ENCODE data around the gene MRPL3.
A peak's percentile ranks its signal among the peaks of the same experiment; 100 is the strongest.
"Not testable (repeated sequence)": the region's sequence is repeated elsewhere in the genome, so short reads cannot be mapped to it uniquely, and the experiment has no call there.

The MRPL3 gene

DNA sequence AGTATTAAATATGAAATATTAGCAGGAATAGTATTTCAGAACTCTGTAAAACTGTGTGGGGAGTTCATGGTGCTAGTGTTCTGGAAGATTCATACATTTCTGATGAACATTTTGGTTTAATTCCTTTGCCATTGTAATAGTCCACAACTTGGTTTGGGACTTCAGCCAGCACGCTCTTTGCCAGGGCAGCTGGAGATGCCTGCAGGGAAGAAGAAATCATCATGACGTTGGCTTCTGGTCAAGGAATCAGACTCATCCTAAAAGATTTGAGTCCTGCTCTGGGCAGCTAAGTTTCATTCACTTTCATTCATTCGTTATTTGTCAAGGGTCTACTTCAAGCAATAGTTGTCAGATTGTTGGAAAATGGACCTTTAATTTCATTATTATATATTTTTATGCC is 32.4 kb upstream of the MRPL3 start:
- H3K4me1 Mint-ChIP-seq = peaks cover 0 to 2% of the 10 kb centered on the region in 2 donors
- no peaks in the 10 kb centered on the region for H3K36me3 Mint-ChIP-seq
- ATAC-seq (replicated peaks) (no peak), DNase-seq (no peak)
- H3K9me3 Mint-ChIP-seq = peaks cover 5 to 6% of the 10 kb centered on the region in 2 donors
- H3K27me3 Mint-ChIP-seq = peaks cover 23 to 30% of the 10 kb centered on the region in 2 donors
- H3K27ac Mint-ChIP-seq = no peak overlapping the region
- no peak overlapping the region for H3K4me3 Mint-ChIP-seq

DNA sequence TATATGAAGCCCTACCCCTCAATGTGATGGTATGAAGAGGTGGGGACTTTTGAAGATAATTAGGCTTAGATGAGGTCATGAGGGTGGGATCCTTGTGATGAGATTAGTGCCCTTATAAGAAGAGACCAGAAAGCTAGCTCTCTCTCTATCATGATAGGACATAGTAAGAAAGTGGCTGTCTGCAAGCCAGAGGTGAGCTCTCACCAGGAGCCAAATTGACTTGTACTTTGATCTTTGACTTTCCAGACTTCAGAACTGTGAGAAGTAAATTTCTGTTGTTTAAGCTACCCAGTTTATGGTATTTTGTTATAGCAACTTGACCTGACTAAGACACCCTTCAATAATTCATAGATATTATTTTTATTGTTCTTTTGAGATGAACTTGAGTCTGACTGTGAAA is 29.9 kb upstream of the MRPL3 start:
- H3K27ac Mint-ChIP-seq = no peak overlapping the region
- peaks cover 33 to 40% of the 10 kb centered on the region in 2 donors for H3K27me3 Mint-ChIP-seq
- DNase-seq = no peak
- peaks cover 4 to 5% of the 10 kb centered on the region in 2 donors for H3K9me3 Mint-ChIP-seq
- no peaks in the 10 kb centered on the region for H3K36me3 Mint-ChIP-seq
- no peak overlapping the region for H3K4me3 Mint-ChIP-seq
- no peaks in the 10 kb centered on the region for H3K4me1 Mint-ChIP-seq
- no peak for ATAC-seq (replicated peaks)

DNA sequence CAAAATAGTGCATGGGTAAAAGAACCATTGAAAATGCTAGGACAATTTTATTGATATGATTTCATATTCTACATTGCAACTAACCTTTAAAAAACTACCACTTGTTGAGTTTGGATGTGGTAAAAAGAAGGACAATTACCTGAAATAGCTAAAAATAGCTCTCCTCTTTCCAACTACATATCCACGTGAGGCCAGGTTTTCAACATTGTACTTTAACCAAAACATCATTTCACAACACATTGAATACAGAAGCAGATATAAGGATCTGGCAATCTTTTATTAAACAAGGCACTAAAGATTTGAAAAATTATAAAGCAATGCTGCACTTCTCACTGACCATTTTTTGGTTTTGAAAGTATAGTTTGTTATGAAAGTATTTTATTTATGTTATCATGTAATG is 28.1 kb upstream of the MRPL3 start:
- ATAC-seq (replicated peaks) = no peak
- H3K4me1 Mint-ChIP-seq = no peaks in the 10 kb centered on the region
- H3K9me3 Mint-ChIP-seq = peaks cover 4 to 5% of the 10 kb centered on the region in 2 donors
- H3K27me3 Mint-ChIP-seq = peaks cover 36 to 55% of the 10 kb centered on the region in 2 donors
- DNase-seq = no peak
- H3K4me3 Mint-ChIP-seq = no peak overlapping the region
- H3K27ac Mint-ChIP-seq = no peak overlapping the region
- H3K36me3 Mint-ChIP-seq = no peaks in the 10 kb centered on the region

DNA sequence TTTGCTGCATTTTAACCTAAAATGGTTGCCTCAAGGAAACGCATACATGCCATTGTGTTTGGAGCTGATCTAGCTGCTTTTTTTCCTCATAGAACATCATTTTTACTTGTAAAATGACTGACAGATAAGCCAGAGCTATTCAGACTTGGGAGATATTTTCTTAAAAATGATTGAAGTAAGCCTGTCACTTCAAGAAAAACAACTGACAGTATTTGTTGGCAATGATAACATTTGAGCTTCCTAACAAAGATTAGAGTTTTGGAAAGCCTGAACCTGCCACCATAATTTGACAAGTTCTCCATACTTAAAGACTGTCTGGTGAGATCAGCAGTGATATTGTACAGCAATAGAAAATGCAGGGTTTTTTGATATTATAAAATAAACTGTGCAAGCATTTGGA is 27.6 kb upstream of the MRPL3 start:
- Mint-ChIP-seq H3K27ac (no peak overlapping the region), H3K4me3 (no peak overlapping the region)
- no peak for ATAC-seq (replicated peaks)

DNA sequence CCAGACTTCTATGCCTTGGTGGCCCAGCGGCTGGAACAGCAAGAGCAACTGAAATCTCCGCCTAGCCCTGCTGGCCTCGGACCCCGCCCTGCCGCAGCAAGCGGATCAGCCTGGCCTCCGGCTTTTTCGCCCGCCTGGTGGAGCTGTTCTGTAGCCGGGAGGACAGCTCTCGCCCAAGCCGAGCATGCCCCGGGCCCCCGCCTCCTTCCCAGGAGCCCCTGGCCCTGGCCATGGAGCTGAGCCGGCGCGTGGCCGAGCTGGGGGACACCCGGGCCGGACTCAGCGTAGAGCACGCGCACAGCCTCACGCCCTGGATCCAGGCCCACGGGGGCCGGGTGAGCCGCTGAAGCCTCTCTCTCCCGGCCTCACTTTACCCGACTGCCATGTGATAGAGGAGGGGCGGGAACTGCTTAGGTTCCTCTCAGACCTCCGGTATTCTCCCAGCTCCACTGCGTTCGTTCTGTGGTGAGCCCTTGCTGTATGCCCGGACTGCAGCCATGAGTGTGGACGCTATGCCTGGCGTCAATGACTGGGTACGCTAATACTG is 24.1 kb upstream of the MRPL3 start:
- Mint-ChIP-seq H3K9me3 (no peaks in the 10 kb centered on the region), H3K27me3 (peaks cover 26 to 52% of the 10 kb centered on the region in 2 donors), H3K36me3 (no peaks in the 10 kb centered on the region), H3K4me1 (no peaks in the 10 kb centered on the region), H3K4me3 (no peak overlapping the region), H3K27ac (no peak overlapping the region)
- DNase-seq (no peak), ATAC-seq (replicated peaks) (peak; percentile 31 to 39)

More for the DNA sequence above, 27.6 kb upstream of the MRPL3 start:
- no peaks in the 10 kb centered on the region for H3K4me1 Mint-ChIP-seq
- no peaks in the 10 kb centered on the region for H3K36me3 Mint-ChIP-seq
- H3K27me3 Mint-ChIP-seq = peaks cover 35 to 60% of the 10 kb centered on the region in 2 donors
- DNase-seq = no peak
- peaks cover 4 to 5% of the 10 kb centered on the region in 2 donors for H3K9me3 Mint-ChIP-seq

DNA sequence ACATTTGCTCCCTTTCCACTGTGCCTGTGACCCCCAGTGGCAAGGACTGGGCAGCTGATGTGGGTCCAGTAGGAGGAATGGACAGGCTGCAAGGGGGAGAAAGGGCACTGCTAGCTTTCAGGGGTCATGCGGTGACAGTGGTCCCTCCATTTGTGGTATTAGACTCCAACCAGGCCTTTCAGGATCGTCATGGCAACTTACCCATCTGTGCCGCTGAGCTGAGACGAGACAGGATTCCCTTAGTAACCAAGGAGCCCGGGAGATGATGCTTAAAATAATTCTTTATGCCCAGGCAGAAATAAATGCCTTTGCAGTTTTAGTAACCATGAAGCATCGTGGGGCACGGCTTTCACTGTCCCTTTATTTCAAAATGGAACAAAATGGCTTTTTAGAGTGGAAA is 15.9 kb upstream of the MRPL3 start:
- H3K9me3 Mint-ChIP-seq = peaks cover 2 to 3% of the 10 kb centered on the region in 2 donors
- DNase-seq (no peak), ATAC-seq (replicated peaks) (no peak)
- no peak overlapping the region for H3K27ac Mint-ChIP-seq
- H3K27me3 Mint-ChIP-seq = peaks cover 0 to 3% of the 10 kb centered on the region in 2 donors
- no peak overlapping the region for H3K4me3 Mint-ChIP-seq
- H3K36me3 Mint-ChIP-seq = no peaks in the 10 kb centered on the region
- H3K4me1 Mint-ChIP-seq = no peaks in the 10 kb centered on the region

DNA sequence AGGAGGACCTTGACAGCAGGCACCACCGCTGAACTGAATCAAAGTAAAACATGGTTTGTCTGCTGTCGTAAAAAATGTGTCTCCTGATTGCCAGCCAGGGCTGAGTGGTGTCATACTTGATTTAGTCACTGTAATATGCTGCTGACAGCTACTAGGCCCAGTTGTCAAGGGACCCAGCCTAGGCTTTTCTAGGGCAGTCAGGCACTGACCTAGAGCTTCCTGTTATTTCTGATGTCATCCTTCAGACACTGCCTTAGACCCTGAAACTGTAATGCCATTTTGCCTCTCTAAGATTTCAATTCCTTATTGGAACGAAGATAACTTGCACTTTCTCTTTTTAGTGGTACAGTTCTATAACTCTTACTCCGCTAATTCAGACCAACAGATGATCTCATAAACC is 2.6 kb upstream of the MRPL3 start:
- no peak overlapping the region for H3K4me3 Mint-ChIP-seq
- peaks cover 7 to 8% of the 10 kb centered on the region in 2 donors for H3K36me3 Mint-ChIP-seq
- no peak for ATAC-seq (replicated peaks)

DNA sequence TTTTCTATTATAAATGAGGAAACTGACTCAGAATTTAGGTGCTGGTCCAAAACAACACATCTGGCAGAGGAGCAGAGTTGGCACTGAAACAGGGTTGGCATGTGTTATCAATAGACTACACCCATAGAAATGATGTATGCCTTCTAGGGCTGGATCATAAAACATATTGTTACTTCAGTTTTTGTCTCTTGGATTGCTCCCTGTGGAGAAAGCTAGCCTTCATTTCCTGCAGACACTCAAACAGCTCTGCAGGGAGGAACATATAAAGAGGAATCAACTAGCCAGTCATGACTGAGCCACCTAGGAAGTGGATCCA is 507 bp upstream of the MRPL3 start:
- Mint-ChIP-seq H3K27me3 (no peaks in the 10 kb centered on the region), H3K4me1 (peaks cover 15 to 28% of the 10 kb centered on the region in 2 donors), H3K9me3 (no peaks in the 10 kb centered on the region), H3K4me3 (peak overlapping the region; percentile 100), H3K27ac (no peak overlapping the region), H3K36me3 (peaks cover 12 to 19% of the 10 kb centered on the region in 2 donors)
- ATAC-seq (replicated peaks) (peak; percentile 5 to 13), DNase-seq (no peak)

More for the DNA sequence above, 2.6 kb upstream of the MRPL3 start:
- Mint-ChIP-seq H3K27ac (no peak overlapping the region), H3K4me1 (peaks cover 15 to 28% of the 10 kb centered on the region in 2 donors), H3K9me3 (no peaks in the 10 kb centered on the region), H3K27me3 (no peaks in the 10 kb centered on the region)
- no peak for DNase-seq

DNA sequence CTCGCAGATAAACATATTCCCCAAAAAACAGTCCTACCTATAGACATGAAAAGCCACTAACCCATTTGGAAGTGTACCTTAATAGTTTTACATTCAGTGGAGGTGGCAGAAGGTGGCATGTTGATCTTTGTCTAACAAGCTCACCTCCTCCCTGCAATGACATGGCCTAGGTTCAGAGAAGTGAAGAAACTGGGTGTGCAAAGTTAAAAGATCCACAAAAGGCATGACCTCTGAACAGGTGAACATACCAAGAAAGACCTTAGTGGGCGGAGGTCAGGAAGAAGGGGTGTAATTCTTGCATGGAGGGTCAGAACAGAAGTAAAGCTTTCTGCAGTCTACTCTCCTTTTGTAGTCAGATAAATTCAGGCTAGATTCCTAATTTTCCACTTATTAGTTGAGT is 822 bp downstream of the MRPL3 start:
- no peaks in the 10 kb centered on the region for H3K27me3 Mint-ChIP-seq
- peak overlapping the region; percentile 100 for H3K4me3 Mint-ChIP-seq
- H3K27ac Mint-ChIP-seq = peak overlapping the region; percentile 100
- no peak for ATAC-seq (replicated peaks)
- no peaks in the 10 kb centered on the region for H3K9me3 Mint-ChIP-seq
- H3K4me1 Mint-ChIP-seq = peaks cover 15 to 28% of the 10 kb centered on the region in 2 donors
- H3K36me3 Mint-ChIP-seq = peaks cover 14 to 21% of the 10 kb centered on the region in 2 donors
- no peak for DNase-seq

DNA sequence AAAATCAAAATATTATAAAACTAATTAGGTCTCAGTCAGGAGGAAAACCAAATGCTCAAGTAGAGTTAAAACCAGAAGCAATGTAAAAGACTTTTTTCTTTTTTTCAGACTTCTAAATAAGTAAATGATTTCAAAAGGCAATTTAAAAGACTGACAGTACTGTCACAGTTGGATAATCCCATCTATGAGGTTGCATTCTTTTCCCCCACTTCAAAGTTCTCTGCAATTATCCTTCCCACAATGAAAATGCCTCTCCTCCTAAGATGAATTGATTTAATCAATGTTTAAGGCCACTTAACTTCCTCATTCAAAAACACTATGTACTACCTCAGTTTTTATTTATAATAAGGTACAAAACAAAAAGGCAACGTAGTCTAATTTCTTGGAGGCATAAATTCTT is 8.1 kb downstream of the MRPL3 start:
- Mint-ChIP-seq H3K4me3 (no peak overlapping the region), H3K27me3 (no peaks in the 10 kb centered on the region), H3K4me1 (peaks cover 10 to 14% of the 10 kb centered on the region in 2 donors), H3K27ac (no peak overlapping the region), H3K9me3 (no peaks in the 10 kb centered on the region), H3K36me3 (peaks cover 27 to 33% of the 10 kb centered on the region in 2 donors)
- no peak for ATAC-seq (replicated peaks)
- DNase-seq = no peak

DNA sequence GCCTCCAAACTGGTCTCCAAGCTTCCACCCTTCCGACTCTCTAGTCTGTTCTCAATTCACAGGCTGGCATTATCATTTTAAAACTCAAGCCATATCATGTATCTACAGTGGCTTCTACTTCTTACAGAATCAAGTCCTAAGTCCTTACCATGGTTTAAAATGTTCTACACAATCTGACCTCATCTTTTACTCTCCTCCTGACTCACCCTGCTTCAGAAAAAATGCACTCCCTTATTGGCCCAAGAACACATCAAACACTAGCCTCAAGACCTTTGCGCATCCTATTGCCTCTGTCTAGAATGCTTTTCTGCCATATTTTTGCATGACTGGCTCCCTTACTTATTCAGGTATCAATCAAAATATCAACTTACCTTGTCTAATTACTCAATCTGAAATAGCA is 11.0 kb downstream of the MRPL3 start:
- peaks cover 28 to 33% of the 10 kb centered on the region in 2 donors for H3K36me3 Mint-ChIP-seq
- no peaks in the 10 kb centered on the region for H3K27me3 Mint-ChIP-seq
- H3K9me3 Mint-ChIP-seq = no peaks in the 10 kb centered on the region
- no peak for DNase-seq
- H3K27ac Mint-ChIP-seq = no peak overlapping the region
- no peak for ATAC-seq (replicated peaks)
- peaks cover 10 to 14% of the 10 kb centered on the region in 2 donors for H3K4me1 Mint-ChIP-seq
- no peak overlapping the region for H3K4me3 Mint-ChIP-seq

DNA sequence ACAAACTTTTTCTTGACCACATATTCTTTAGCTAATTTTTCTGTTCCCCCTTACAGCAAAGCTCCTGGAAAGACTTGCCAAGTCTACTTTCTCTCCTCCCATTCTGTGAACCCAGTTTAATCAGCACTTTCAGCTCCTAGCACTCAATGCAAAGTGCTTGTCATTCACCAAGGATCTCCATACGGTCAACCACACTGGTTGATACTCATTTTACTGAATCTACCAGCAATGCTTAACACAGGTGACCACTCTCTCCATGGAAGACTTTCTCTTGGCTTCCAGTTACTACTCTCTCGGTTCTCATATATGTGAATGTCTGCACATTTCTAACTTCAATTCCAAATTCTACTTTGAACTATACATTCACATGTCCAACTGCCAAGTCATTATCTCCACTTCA is 11.7 kb downstream of the MRPL3 start:
- Mint-ChIP-seq H3K9me3 (no peaks in the 10 kb centered on the region), H3K27ac (no peak overlapping the region)

DNA sequence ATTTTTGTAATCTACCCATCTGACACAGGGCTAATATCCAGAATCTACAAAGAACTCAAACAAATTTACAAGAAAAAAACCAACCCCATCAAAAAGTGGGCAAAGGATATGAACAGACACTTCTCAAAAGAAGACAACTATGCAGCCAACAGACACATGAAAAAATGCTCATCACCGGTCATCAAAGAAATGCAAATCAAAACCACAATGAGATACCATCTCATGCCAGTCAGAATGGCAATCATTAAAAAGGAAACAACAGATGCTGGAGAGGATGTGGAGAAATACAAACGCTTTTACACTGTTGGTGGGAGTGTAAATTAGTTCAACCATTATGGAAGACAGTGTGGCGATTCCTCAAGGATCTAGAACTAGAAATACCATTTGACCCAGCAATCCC is 16.2 kb downstream of the MRPL3 start:
- not testable (repeated sequence) for H3K27me3 Mint-ChIP-seq; DNase-seq; H3K4me3 Mint-ChIP-seq; H3K9me3 Mint-ChIP-seq; H3K27ac Mint-ChIP-seq; H3K4me1 Mint-ChIP-seq; ATAC-seq (replicated peaks)
- peaks cover 17 to 27% of the 10 kb centered on the region in 2 donors for H3K36me3 Mint-ChIP-seq

More for the DNA sequence above, 11.7 kb downstream of the MRPL3 start:
- no peak overlapping the region for H3K4me3 Mint-ChIP-seq
- H3K36me3 Mint-ChIP-seq = peaks cover 27 to 32% of the 10 kb centered on the region in 2 donors
- no peak for ATAC-seq (replicated peaks)
- H3K4me1 Mint-ChIP-seq = peaks cover 8 to 14% of the 10 kb centered on the region in 2 donors
- no peaks in the 10 kb centered on the region for H3K27me3 Mint-ChIP-seq
- DNase-seq = no peak

DNA sequence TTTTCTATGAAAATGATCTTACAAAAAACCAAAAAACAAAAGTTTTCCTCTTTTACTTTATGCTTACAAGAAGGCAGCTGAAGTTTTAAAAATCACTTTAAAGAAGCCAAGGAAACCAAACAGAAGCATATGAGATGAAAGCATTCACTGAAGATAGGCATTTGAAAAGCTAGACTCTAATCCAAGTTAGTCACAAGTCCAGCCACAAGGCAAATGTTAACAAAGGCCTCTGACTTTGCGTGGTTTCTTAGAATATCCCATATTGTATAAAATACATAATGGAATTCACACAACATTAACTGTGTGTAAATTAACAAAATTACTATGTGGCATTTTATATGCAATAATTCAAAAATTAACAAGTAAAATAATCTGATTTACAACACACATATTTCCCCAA is 17.7 kb downstream of the MRPL3 start:
- no peaks in the 10 kb centered on the region for H3K27me3 Mint-ChIP-seq
- ATAC-seq (replicated peaks) (no peak), DNase-seq (no peak)
- H3K4me1 Mint-ChIP-seq = peaks cover 0 to 3% of the 10 kb centered on the region in 2 donors
- H3K36me3 Mint-ChIP-seq = peaks cover 21 to 29% of the 10 kb centered on the region in 2 donors
- H3K27ac Mint-ChIP-seq = no peak overlapping the region
- no peak overlapping the region for H3K4me3 Mint-ChIP-seq
- no peaks in the 10 kb centered on the region for H3K9me3 Mint-ChIP-seq

DNA sequence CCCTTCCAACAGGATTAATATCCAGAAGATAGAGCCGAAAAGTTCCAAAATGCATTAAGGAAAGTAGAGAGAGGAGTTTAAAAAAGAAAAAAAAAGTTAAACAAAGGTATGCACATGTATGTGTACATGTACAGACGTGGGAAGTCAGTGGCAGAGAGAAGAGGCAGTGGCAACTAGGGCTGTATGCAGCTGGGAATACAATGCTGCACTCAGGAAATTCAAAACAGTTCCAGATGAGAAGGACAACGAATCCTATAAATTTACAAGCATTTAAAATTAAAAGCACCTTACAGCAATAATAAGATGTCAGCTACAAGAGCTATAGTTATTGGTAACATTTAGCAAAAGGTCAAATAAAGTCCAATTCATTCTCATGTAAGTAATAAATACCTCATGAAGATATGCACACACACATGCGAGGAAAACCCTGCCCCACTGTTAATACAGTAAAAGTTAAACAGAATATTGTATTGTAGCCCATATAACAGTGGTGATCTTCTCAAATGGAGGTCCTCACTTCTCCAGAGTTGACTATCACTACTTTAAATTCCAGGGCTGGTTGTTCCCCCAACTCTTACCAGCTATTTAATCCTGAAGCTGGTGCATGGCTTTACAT is 18.2 kb downstream of the MRPL3 start:
- Mint-ChIP-seq H3K4me3 (no peak overlapping the region), H3K27ac (no peak overlapping the region), H3K4me1 (peaks cover 0 to 3% of the 10 kb centered on the region in 2 donors), H3K27me3 (no peaks in the 10 kb centered on the region), H3K9me3 (no peaks in the 10 kb centered on the region), H3K36me3 (peaks cover 23 to 32% of the 10 kb centered on the region in 2 donors)
- no peak for DNase-seq
- no peak for ATAC-seq (replicated peaks)
